Liver (tissue), 9 donors: ENCODE measurements around the gene CD14. TPM values are rescaled to one million over a fixed set of nuclear protein-coding genes. Genes with fewer than 3 reads are reported as not detected.

Source experiments
- DNase-seq: peaks from one replicate; pipeline ENCODE4 v3.0.0-alpha.2; 2017; ENCODE audit warnings: low spot score
- H3K27ac ChIP-seq, 2 donors: one replicate each; pipeline ENCODE4 v1.7.0; 2013; ENCODE audit warnings: inconsistent platforms in 2 of 2, low read length in 2 of 2, control low read depth in 1 of 2, low read depth in 1 of 2, mild to moderate bottlenecking in 1 of 2
- H3K27me3 ChIP-seq, 4 donors: one replicate each; pipeline versions ENCODE4 v1.6.1 to v1.7.0; 2013; ENCODE audit warnings: low read length in 3 of 4, inconsistent platforms in 1 of 4, mild to moderate bottlenecking in 1 of 4, moderate library complexity in 1 of 4; ENCODE audit not compliant: control insufficient read depth in 4 of 4, insufficient read depth in 4 of 4
- H3K36me3 ChIP-seq, 4 donors: one replicate each; pipeline versions ENCODE4 v1.6.1 to v1.7.0; 2013; ENCODE audit warnings: low read length in 3 of 4, mild to moderate bottlenecking in 3 of 4, low read depth in 1 of 4, moderate library complexity in 1 of 4; ENCODE audit not compliant: control insufficient read depth in 4 of 4, insufficient read depth in 3 of 4
- H3K4me1 ChIP-seq, 4 donors: one replicate each; pipeline versions ENCODE4 v1.6.1 to v1.7.0; 2013; ENCODE audit warnings: low read length in 3 of 4, mild to moderate bottlenecking in 3 of 4, moderate library complexity in 1 of 4; ENCODE audit not compliant: control insufficient read depth in 4 of 4, insufficient read depth in 4 of 4
- H3K4me3 ChIP-seq, 3 donors: one replicate each; pipeline versions ENCODE4 v1.6.1 to v1.7.0; 2013; ENCODE audit warnings: low read length in 3 of 3, control low read depth in 1 of 3, low read depth in 1 of 3, mild to moderate bottlenecking in 1 of 3
- H3K9ac ChIP-seq, 2 donors: one replicate each; pipeline ENCODE4 v1.7.0; 2013; ENCODE audit warnings: low read length in 2 of 2, mild to moderate bottlenecking in 2 of 2, moderate library complexity in 2 of 2, control low read depth in 1 of 2, low read depth in 1 of 2
- H3K9me3 ChIP-seq, 4 donors: one replicate each; pipeline versions ENCODE4 v1.6.1 to v1.7.0; 2013; ENCODE audit warnings: low read length in 3 of 4; ENCODE audit not compliant: control insufficient read depth in 4 of 4
- ATF3 ChIP-seq: IDR thresholded peaks from 2 replicates; pipeline ENCODE4 v1.6.1; 2016; ENCODE audit warnings: antibody characterized with exemption
- CTCF ChIP-seq: fragments of 150-350 bp; IDR thresholded peaks from 2 replicates; pipeline ENCODE4 v1.5.1; 2017; ENCODE audit warnings: improper control_type of control experiment, low read depth, low read length; ENCODE audit not compliant: missing input control
- EGR1 ChIP-seq, 2 donors: IDR thresholded peaks; 2 replicates each; pipeline ENCODE4 v1.6.1; 2016 to 2018; ENCODE audit warnings: antibody characterized with exemption in 2 of 2, low read depth in 2 of 2
- FOXA1 ChIP-seq: IDR thresholded peaks from 2 replicates; pipeline ENCODE4 v1.6.1; 2016; ENCODE audit warnings: antibody characterized with exemption
- FOXA2 ChIP-seq: IDR thresholded peaks from 2 replicates; pipeline ENCODE4 v1.6.1; 2016; ENCODE audit warnings: antibody characterized with exemption
- GABPA ChIP-seq, 2 donors: IDR thresholded peaks in 1 of 2; conservative IDR thresholded peaks in 1 of 2; 2 replicates each; pipeline ENCODE4 v1.6.1; 2016; ENCODE audit warnings: antibody characterized with exemption in 2 of 2, mild to moderate bottlenecking in 1 of 2, moderate library complexity in 1 of 2
- HNF4A ChIP-seq, 2 donors: conservative IDR thresholded peaks; 2 replicates each; pipeline ENCODE4 v1.6.1; 2016; ENCODE audit warnings: antibody characterized with exemption in 2 of 2, mild to moderate bottlenecking in 2 of 2
- HNF4G ChIP-seq: IDR thresholded peaks from 2 replicates; pipeline ENCODE4 v1.6.1; 2016; ENCODE audit warnings: antibody characterized with exemption
- JUND ChIP-seq, 2 donors: IDR thresholded peaks; 2 replicates each; pipeline ENCODE4 v1.6.1; 2016; ENCODE audit warnings: antibody characterized with exemption in 2 of 2
- MAX ChIP-seq: IDR thresholded peaks from 2 replicates; pipeline ENCODE4 v1.6.1; 2016; ENCODE audit warnings: antibody characterized with exemption
- NR2F2 ChIP-seq: IDR thresholded peaks from 2 replicates; pipeline ENCODE4 v1.6.1; 2016; ENCODE audit warnings: antibody characterized with exemption
- RAD21 ChIP-seq, 2 donors: IDR thresholded peaks; 2 replicates each; pipeline ENCODE4 v1.6.1; 2016; ENCODE audit warnings: antibody characterized with exemption in 2 of 2, mild to moderate bottlenecking in 2 of 2
- REST ChIP-seq: IDR thresholded peaks from 2 replicates; pipeline ENCODE4 v1.6.1; 2016; ENCODE audit warnings: antibody characterized with exemption, mild to moderate bottlenecking
- RXRA ChIP-seq, 2 donors: IDR thresholded peaks; 2 replicates each; pipeline ENCODE4 v1.6.1; 2017 to 2018; ENCODE audit warnings: antibody characterized with exemption in 2 of 2, mild to moderate bottlenecking in 1 of 2
- SP1 ChIP-seq: IDR thresholded peaks from 2 replicates; pipeline ENCODE4 v1.6.1; 2018; ENCODE audit warnings: antibody characterized with exemption, mild to moderate bottlenecking
- TAF1 ChIP-seq: conservative IDR thresholded peaks from 2 replicates; pipeline ENCODE4 v1.6.1; 2016; ENCODE audit warnings: antibody characterized with exemption, mild to moderate bottlenecking
- YY1 ChIP-seq: IDR thresholded peaks from 2 replicates; pipeline ENCODE4 v1.6.1; 2016; ENCODE audit warnings: antibody characterized with exemption, mild to moderate bottlenecking
- ZBTB33 ChIP-seq: IDR thresholded peaks from 2 replicates; pipeline ENCODE4 v1.6.1; 2016; ENCODE audit warnings: antibody characterized with exemption
- WGBS: extraction: QIAGEN DNeasy Blood & Tissue Kit; methylation state at CpG from one replicate; pipeline ENCODE4 v1.1.7; 2013; 5-methylcytosine and 5-hydroxymethylcytosine counted together
- polyA plus RNA-seq, 2 donors: library from polyadenylated mRNA; stranded (reverse) in 1 of 2; unstranded in 1 of 2; fragments of 200-250 nt in 1 of 2; fragments of >200 nt in 1 of 2; fragmentation: Nextera tagmentation in 1 of 2; extraction: Ambion mirVana in 1 of 2; gene quantifications; one replicate each; pipeline versions ENCODE4 v1.2.1 to v1.2.3, GENCODE V29; 2013 to 2015
- total RNA-seq, 2 donors: library from RNA; depleted of rRNA; stranded (reverse); fragments of >200 nt; gene quantifications; one replicate each; pipeline ENCODE4 v1.2.3, GENCODE V29; 2014
- donor health status: healthy.
- donor health status: healthy.
- donor health status: healthy.
- donor health status: healthy.
- donor health status: healthy.

Gene CD14
- total and polyA plus RNA-seq, 4 donors = 61.0 to 343 (median 287) TPM

GRCh38 chr5:140598836-140599235, 34.1 kb downstream of the CD14 start:
- H3K9me3 ChIP-seq = no peaks in the 10 kb centered on the region
- H3K36me3 ChIP-seq = no peaks in the 10 kb centered on the region
- no peak for TF ChIP-seq JUND (IDR thresholded peaks at IDR 0.05)
- TF ChIP-seq TAF1 = no peak
- no peak for TF ChIP-seq SP1
- TF ChIP-seq HNF4A (conservative IDR thresholded peaks at IDR 0.05) = no peak
- TF ChIP-seq NR2F2 = no peak
- TF ChIP-seq GABPA (IDR thresholded peaks at IDR 0.05 in 1 of 2, conservative IDR thresholded peaks at IDR 0.05 in 1 of 2) = no peak
- TF ChIP-seq FOXA1 = no peak
- no peak for TF ChIP-seq ZBTB33
- TF ChIP-seq MAX = no peak
- H3K4me1 ChIP-seq = peaks cover 23 to 40% (median 25%) of the 10 kb centered on the region in 4 donors
- no peak overlapping the region for H3K4me3 ChIP-seq
- WGBS = 76% methylated on average over 2 of the region's 2 CpGs
- no peaks in the 10 kb centered on the region for H3K27me3 ChIP-seq
- H3K9ac ChIP-seq = peak overlapping the region in 1 of 2 donors; percentile 5
- H3K27ac ChIP-seq = peak overlapping the region in 1 of 2 donors; percentile 10
- DNase-seq = no peak

- no peaks in the 10 kb centered on the region for H3K9me3 ChIP-seq
- 17% methylated on average over 1 of the region's 1 CpG for WGBS
- no peaks in the 10 kb centered on the region for H3K27me3 ChIP-seq
- TF ChIP-seq ZBTB33 (peak; percentile 78), RXRA (IDR thresholded peaks at IDR 0.05) (peak; percentile 87 to 95), FOXA1 (no peak), EGR1 (IDR thresholded peaks at IDR 0.05; ENCODE audit: low read depth in 2 of 2) (no peak), ATF3 (peak; percentile 35), RAD21 (IDR thresholded peaks at IDR 0.05) (peak in 1 of 2 donors; percentile 34), NR2F2 (peak; percentile 20), YY1 (peak; percentile 92), REST (peak; percentile 76), HNF4G (no peak), JUND (IDR thresholded peaks at IDR 0.05) (peak; percentile 62 to 73), CTCF (no peak), MAX (peak; percentile 75), GABPA (IDR thresholded peaks at IDR 0.05 in 1 of 2, conservative IDR thresholded peaks at IDR 0.05 in 1 of 2) (no peak), HNF4A (conservative IDR thresholded peaks at IDR 0.05) (peak; percentile 48 to 62), SP1 (peak; percentile 81), FOXA2 (peak; percentile 7), TAF1 (peak; percentile 74)
- H3K27ac ChIP-seq = peak overlapping the region; percentile 80 to 96
- peak overlapping the region; percentile 33 to 35 for H3K9ac ChIP-seq
- H3K4me3 ChIP-seq = peak overlapping the region; percentile 1 to 46 (median 7)
- DNase-seq = no peak
- H3K4me1 ChIP-seq = peaks cover 18 to 32% (median 25%) of the 10 kb centered on the region in 4 donors
- H3K36me3 ChIP-seq = no peaks in the 10 kb centered on the region
Measured at GRCh38 chr5:140596321-140596741, 36.6 kb downstream of the CD14 start.
